Neural progenitor cell (in vitro differentiated cells): ENCODE data around the gene NES. TPM values are rescaled to one million over a fixed set of nuclear protein-coding genes. Genes with fewer than 3 reads are reported as not detected.

Experiments used
- DNase-seq: peaks from one replicate; pipeline ENCODE4 v3.0.0-alpha.2; 2016; ENCODE audit warnings: low spot score
- H2AFZ ChIP-seq: fragments of 200-600 bp; sonication (generic); replicated peaks from 2 replicates; pipeline ENCODE4 v1.6.1; 2016; ENCODE audit warnings: antibody characterized with exemption
- H3F3A ChIP-seq: fragments of 200-600 bp; sonication (generic); 2 replicates; pipeline ENCODE4 v1.6.1; 2016; ENCODE audit warnings: antibody characterized with exemption, low read depth
- H3K27ac ChIP-seq: fragments of 200-600 bp; sonication (generic); 2 replicates; pipeline ENCODE4 v1.5.1; 2016; ENCODE audit warnings: mild to moderate bottlenecking
- H3K27me3 ChIP-seq: fragments of 200-600 bp; sonication (generic); 2 replicates; pipeline ENCODE4 v1.6.1; 2016; ENCODE audit warnings: mild to moderate bottlenecking, moderate library complexity
- H3K36me3 ChIP-seq: fragments of 200-600 bp; sonication (generic); 2 replicates; pipeline ENCODE4 v1.5.1; 2016
- H3K4me1 ChIP-seq: fragments of 200-600 bp; sonication (generic); 2 replicates; pipeline ENCODE4 v1.6.1; 2016; ENCODE audit warnings: mixed run types
- H3K4me2 ChIP-seq: fragments of 200-600 bp; sonication (generic); 2 replicates; pipeline ENCODE4 v1.6.1; 2016
- H3K4me3 ChIP-seq: fragments of 200-600 bp; sonication (generic); 2 replicates; pipeline ENCODE4 v1.5.1; 2016
- H3K79me2 ChIP-seq: fragments of 200-600 bp; sonication (generic); 2 replicates; pipeline ENCODE4 v1.6.1; 2016; ENCODE audit warnings: low read depth
- H3K9ac ChIP-seq: fragments of 200-600 bp; sonication (generic); 2 replicates; pipeline ENCODE4 v1.6.1; 2016
- H3K9me3 ChIP-seq: fragments of 200-600 bp; sonication (generic); 2 replicates; pipeline ENCODE4 v1.5.1; 2016; ENCODE audit warnings: low read depth
- H4K20me1 ChIP-seq: fragments of 200-600 bp; sonication (generic); 2 replicates; pipeline ENCODE4 v1.6.1; 2016; ENCODE audit warnings: low read depth
- H3K27ac Mint-ChIP-seq: 3 replicates; pipeline ENCODE4 v1.8.0; 2021; ENCODE audit warnings: mixed read lengths
- H3K27me3 Mint-ChIP-seq: 2 replicates; pipeline ENCODE4 v1.8.0; 2022; ENCODE audit warnings: low read depth, mild to moderate bottlenecking, inconsistent platforms, moderate library complexity, mixed read lengths; ENCODE audit not compliant: insufficient read depth
- H3K36me3 Mint-ChIP-seq: 3 replicates; pipeline ENCODE4 v1.8.0; 2021; ENCODE audit warnings: mixed read lengths
- H3K4me1 Mint-ChIP-seq: 3 replicates; pipeline ENCODE4 v1.8.0; 2021; ENCODE audit warnings: mixed read lengths
- H3K4me3 Mint-ChIP-seq: 3 replicates; pipeline ENCODE4 v1.8.0; 2021; ENCODE audit warnings: mild to moderate bottlenecking, moderate library complexity, mixed read lengths
- H3K9me3 Mint-ChIP-seq: 3 replicates; pipeline ENCODE4 v1.8.0; 2020; ENCODE audit warnings: mixed read lengths
- EZH2 ChIP-seq: fragments of 200-600 bp; sonication (generic); IDR thresholded peaks from 2 replicates; pipeline ENCODE4 v1.6.1; 2017; ENCODE audit warnings: antibody characterized with exemption, mild to moderate bottlenecking, moderate library complexity
- EZH2phosphoT487 ChIP-seq: fragments of 200-600 bp; sonication (generic); IDR thresholded peaks from 2 replicates; pipeline ENCODE4 v1.6.1; 2017; ENCODE audit warnings: antibody characterized with exemption
- total RNA-seq: library from RNA; depleted of rRNA; stranded (reverse); fragments of >200 nt; gene quantifications from 2 replicates; pipeline ENCODE4 v1.2.3, GENCODE V29; 2015; ENCODE audit warnings: low replicate concordance
- TF ChIP-seq, protein P1 (sequence below): fragments of 200-600 bp; sonication (generic); IDR thresholded peaks from 2 replicates; pipeline ENCODE4 v1.5.1; 2017; ENCODE audit warnings: antibody characterized with exemption, mild to moderate bottlenecking

The NES gene
- total RNA-seq, 1 donor from 2014 or later: 83.8 TPM

DNA sequence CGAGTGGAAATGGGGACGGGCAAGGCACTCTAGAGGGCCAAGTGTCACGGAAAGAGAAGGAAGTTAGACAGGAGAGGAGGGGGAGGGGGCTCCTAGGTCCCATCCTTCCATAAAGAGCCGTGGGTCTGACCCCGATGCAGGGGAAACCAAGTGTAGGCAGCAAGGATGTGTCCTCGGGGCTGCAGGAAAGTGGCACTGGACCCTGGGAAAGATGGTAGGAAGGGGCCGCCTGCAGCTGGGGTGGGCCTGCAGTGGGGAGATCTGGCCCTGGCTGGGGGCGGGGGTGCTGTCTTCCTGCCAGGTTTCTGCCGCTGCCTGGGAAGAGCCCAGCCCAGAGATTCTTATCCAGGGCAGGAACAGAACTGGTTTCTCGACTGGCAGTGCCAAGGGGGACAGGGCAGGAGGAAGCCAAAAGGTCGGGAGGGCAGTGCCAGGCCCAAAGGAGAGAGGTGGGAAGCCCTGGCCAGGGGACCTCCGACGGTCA, 15.3 kb upstream of the NES start:
- Histone ChIP-seq H3K9ac (no peak overlapping the region), H4K20me1 (no peaks in the 10 kb centered on the region), H3F3A (peaks cover 61% of the 10 kb centered on the region), H3K9me3 (no peaks in the 10 kb centered on the region), H2AFZ (no peak overlapping the region), H3K4me2 (peak overlapping the region; percentile 84), H3K27ac (no peak overlapping the region), H3K79me2 (no peaks in the 10 kb centered on the region), H3K4me1 (peaks cover 53% of the 10 kb centered on the region), H3K36me3 (no peaks in the 10 kb centered on the region), H3K27me3 (peaks cover 15% of the 10 kb centered on the region), H3K4me3 (peak overlapping the region; percentile 32)
- H3K27ac Mint-ChIP-seq: peak overlapping the region; percentile 97
- H3K4me3 Mint-ChIP-seq: peak overlapping the region; percentile 42
- H3K4me1 Mint-ChIP-seq: peaks cover 69% of the 10 kb centered on the region
- peaks cover 19% of the 10 kb centered on the region for H3K27me3 Mint-ChIP-seq
- H3K36me3 Mint-ChIP-seq: peaks cover 2% of the 10 kb centered on the region
- no peaks in the 10 kb centered on the region for H3K9me3 Mint-ChIP-seq
- DNase-seq: no peak
- TF ChIP-seq, protein P1, sequence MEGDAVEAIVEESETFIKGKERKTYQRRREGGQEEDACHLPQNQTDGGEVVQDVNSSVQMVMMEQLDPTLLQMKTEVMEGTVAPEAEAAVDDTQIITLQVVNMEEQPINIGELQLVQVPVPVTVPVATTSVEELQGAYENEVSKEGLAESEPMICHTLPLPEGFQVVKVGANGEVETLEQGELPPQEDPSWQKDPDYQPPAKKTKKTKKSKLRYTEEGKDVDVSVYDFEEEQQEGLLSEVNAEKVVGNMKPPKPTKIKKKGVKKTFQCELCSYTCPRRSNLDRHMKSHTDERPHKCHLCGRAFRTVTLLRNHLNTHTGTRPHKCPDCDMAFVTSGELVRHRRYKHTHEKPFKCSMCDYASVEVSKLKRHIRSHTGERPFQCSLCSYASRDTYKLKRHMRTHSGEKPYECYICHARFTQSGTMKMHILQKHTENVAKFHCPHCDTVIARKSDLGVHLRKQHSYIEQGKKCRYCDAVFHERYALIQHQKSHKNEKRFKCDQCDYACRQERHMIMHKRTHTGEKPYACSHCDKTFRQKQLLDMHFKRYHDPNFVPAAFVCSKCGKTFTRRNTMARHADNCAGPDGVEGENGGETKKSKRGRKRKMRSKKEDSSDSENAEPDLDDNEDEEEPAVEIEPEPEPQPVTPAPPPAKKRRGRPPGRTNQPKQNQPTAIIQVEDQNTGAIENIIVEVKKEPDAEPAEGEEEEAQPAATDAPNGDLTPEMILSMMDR: no peak
- TF ChIP-seq EZH2phosphoT487: no peak
- TF ChIP-seq EZH2: no peak

DNA sequence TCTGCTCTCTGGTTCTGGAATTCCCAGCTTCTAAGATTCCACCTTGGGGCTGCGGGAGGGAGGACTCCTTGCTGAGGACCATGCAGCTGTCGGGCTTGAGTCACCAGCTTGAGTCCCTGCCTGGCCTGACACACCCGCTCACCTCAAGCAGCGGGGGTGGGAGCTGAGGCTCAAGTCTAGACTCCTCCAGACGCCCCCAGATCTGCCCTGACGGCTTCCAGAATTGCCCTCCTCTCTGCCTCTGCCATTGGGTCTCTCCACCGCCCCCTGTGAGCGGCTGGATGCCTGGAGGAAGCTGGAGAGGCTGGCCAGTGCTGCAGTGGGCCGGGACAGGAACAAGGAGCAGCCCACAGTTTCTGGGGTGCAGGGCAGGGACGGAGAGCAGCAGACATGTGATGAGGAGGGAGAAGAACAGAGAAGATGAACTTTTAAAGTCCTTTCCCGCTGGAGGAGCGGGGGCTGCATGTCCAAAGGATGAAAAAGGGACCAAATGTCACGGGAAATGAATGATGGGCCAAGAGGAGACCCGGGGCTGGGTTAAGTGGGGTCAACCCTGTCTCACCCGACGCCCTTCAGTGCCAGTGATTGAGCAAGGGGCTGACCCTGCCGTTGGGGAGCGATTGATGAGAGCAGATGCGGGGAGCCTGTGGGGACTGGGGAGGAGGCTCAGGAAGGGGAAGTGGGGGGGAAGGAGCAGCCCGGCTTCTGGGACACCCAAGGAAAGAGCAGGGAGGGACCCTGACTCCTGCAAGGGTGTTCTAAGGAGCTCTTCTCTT, 14.6 kb upstream of the NES start:
- peak; percentile 70 for DNase-seq
- Histone ChIP-seq H2AFZ (no peak overlapping the region), H3K4me3 (peak overlapping the region; percentile 32), H4K20me1 (no peaks in the 10 kb centered on the region), H3K27me3 (peaks cover 15% of the 10 kb centered on the region), H3K36me3 (no peaks in the 10 kb centered on the region), H3K79me2 (no peaks in the 10 kb centered on the region), H3K4me2 (peak overlapping the region; percentile 84), H3K4me1 (peaks cover 53% of the 10 kb centered on the region), H3K9me3 (no peaks in the 10 kb centered on the region), H3K9ac (no peak overlapping the region), H3K27ac (no peak overlapping the region), H3F3A (peaks cover 57% of the 10 kb centered on the region)
- Mint-ChIP-seq H3K27me3 (peaks cover 18% of the 10 kb centered on the region), H3K27ac (peak overlapping the region; percentile 17), H3K4me3 (peak overlapping the region; percentile 42), H3K9me3 (no peaks in the 10 kb centered on the region), H3K4me1 (peaks cover 64% of the 10 kb centered on the region), H3K36me3 (peaks cover 1% of the 10 kb centered on the region)
- TF ChIP-seq EZH2phosphoT487 (no peak), EZH2 (no peak)
- TF ChIP-seq, protein P1: peak; percentile 14

DNA sequence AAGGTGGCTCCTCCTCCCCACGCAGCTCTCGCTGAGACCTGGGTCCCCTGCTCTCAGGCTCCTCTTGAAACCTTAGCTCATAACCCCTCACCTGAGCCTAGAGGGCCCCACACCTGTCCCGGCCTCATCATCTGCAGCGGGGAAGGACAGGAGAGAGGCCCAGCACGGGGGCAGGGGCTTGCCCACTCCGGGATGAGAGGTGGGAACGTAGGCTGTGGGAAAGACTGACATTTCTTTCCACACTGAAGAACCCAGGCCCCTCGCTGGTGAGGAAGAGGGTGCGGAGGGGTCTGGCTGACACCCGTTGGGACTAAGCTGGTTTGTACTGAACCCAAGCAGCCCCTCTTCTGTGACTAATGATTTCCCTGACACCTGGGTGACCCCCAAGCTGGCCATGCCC, 14.0 kb upstream of the NES start:
- Histone ChIP-seq H3K9me3 (no peaks in the 10 kb centered on the region), H3K4me2 (peak overlapping the region; percentile 84), H3K4me3 (no peak overlapping the region), H3K79me2 (no peaks in the 10 kb centered on the region), H3F3A (peaks cover 52% of the 10 kb centered on the region), H3K27me3 (peaks cover 15% of the 10 kb centered on the region), H3K36me3 (no peaks in the 10 kb centered on the region), H3K9ac (no peak overlapping the region), H3K4me1 (peaks cover 53% of the 10 kb centered on the region), H4K20me1 (no peaks in the 10 kb centered on the region), H2AFZ (no peak overlapping the region), H3K27ac (no peak overlapping the region)
- Mint-ChIP-seq H3K4me3 (peak overlapping the region; percentile 42), H3K27me3 (peaks cover 13% of the 10 kb centered on the region), H3K9me3 (no peaks in the 10 kb centered on the region), H3K4me1 (peaks cover 58% of the 10 kb centered on the region), H3K27ac (peak overlapping the region; percentile 17), H3K36me3 (no peaks in the 10 kb centered on the region)
- DNase-seq: no peak
- TF ChIP-seq, protein P1: no peak
- TF ChIP-seq EZH2phosphoT487 (no peak), EZH2 (no peak)
